WERI-Rb-1 (cell line): ENCODE measurements around the gene TRAF3.

ENCODE experiments used
- DNase-seq: peaks from one replicate; pipeline ENCODE4 v3.0.0-alpha.2; 2020
- H3K27ac ChIP-seq: fragments of 250-450 bp; sonication (Bioruptor Pico); 2 replicates; pipeline ENCODE4 v1.5.1; 2020; ENCODE audit warnings: mild to moderate bottlenecking, moderate library complexity
- H3K27me3 ChIP-seq: fragments of 250-450 bp; sonication (Bioruptor Pico); 2 replicates; pipeline ENCODE4 v1.5.1; 2021; ENCODE audit warnings: mild to moderate bottlenecking, low read depth, moderate library complexity; ENCODE audit not compliant: insufficient read depth, severe bottlenecking
- H3K36me3 ChIP-seq: fragments of 250-450 bp; sonication (Bioruptor Pico); 2 replicates; pipeline ENCODE4 v1.5.1; 2020; ENCODE audit warnings: mild to moderate bottlenecking, moderate library complexity
- H3K4me3 ChIP-seq: 2 replicates; pipeline ENCODE4 v1.5.1; 2011; ENCODE audit warnings: low read depth, mild to moderate bottlenecking, control low read depth, low read length
- H3K9me3 ChIP-seq: fragments of 250-450 bp; sonication (Bioruptor Pico); 2 replicates; pipeline ENCODE4 v1.5.1; 2021; ENCODE audit warnings: mild to moderate bottlenecking, moderate library complexity; ENCODE audit not compliant: severe bottlenecking
- TF ChIP-seq, protein P1 (sequence below): IDR thresholded peaks from 2 replicates; pipeline ENCODE4 v1.5.1; 2011; ENCODE audit warnings: low read depth, mild to moderate bottlenecking, control low read depth, inconsistent platforms, low read length

TRAF3 gene

GRCh38 chr14:102737402-102738372 is 39.6 kb upstream of the TRAF3 start:
- Histone ChIP-seq H3K27me3 (no peaks in the 10 kb centered on the region), H3K27ac (no peak overlapping the region), H3K9me3 (peaks cover 11% of the 10 kb centered on the region), H3K4me3 (no peak overlapping the region), H3K36me3 (no peaks in the 10 kb centered on the region)
- TF ChIP-seq, protein P1, sequence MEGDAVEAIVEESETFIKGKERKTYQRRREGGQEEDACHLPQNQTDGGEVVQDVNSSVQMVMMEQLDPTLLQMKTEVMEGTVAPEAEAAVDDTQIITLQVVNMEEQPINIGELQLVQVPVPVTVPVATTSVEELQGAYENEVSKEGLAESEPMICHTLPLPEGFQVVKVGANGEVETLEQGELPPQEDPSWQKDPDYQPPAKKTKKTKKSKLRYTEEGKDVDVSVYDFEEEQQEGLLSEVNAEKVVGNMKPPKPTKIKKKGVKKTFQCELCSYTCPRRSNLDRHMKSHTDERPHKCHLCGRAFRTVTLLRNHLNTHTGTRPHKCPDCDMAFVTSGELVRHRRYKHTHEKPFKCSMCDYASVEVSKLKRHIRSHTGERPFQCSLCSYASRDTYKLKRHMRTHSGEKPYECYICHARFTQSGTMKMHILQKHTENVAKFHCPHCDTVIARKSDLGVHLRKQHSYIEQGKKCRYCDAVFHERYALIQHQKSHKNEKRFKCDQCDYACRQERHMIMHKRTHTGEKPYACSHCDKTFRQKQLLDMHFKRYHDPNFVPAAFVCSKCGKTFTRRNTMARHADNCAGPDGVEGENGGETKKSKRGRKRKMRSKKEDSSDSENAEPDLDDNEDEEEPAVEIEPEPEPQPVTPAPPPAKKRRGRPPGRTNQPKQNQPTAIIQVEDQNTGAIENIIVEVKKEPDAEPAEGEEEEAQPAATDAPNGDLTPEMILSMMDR: no peak
- no peak for DNase-seq

- H3K36me3 ChIP-seq: no peaks in the 10 kb centered on the region
- DNase-seq: no peak
- no peak overlapping the region for H3K27ac ChIP-seq
- H3K4me3 ChIP-seq: no peak overlapping the region
- peaks cover 11% of the 10 kb centered on the region for H3K9me3 ChIP-seq
- TF ChIP-seq, protein P1: no peak
- H3K27me3 ChIP-seq: no peaks in the 10 kb centered on the region
These were observed 38.7 kb upstream of the TRAF3 start for GRCh38 chr14:102738373-102739189.

DNA sequence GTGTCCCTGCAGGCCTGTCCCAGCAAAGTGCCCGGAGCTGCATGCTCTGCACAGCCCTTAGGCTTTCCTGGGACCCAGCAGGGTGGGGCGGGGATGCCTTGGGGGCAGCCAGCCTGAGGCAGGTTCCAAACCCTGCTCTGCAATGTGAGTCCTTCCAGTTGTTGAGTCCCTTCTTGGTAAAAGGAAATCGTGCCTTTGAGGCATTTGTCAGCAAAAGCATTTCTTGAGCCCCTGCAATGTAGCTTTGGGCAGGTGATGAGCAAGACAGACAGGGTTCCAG is 38.1 kb upstream of the TRAF3 start:
- no peak overlapping the region for H3K27ac ChIP-seq
- no peak overlapping the region for H3K4me3 ChIP-seq

DNA sequence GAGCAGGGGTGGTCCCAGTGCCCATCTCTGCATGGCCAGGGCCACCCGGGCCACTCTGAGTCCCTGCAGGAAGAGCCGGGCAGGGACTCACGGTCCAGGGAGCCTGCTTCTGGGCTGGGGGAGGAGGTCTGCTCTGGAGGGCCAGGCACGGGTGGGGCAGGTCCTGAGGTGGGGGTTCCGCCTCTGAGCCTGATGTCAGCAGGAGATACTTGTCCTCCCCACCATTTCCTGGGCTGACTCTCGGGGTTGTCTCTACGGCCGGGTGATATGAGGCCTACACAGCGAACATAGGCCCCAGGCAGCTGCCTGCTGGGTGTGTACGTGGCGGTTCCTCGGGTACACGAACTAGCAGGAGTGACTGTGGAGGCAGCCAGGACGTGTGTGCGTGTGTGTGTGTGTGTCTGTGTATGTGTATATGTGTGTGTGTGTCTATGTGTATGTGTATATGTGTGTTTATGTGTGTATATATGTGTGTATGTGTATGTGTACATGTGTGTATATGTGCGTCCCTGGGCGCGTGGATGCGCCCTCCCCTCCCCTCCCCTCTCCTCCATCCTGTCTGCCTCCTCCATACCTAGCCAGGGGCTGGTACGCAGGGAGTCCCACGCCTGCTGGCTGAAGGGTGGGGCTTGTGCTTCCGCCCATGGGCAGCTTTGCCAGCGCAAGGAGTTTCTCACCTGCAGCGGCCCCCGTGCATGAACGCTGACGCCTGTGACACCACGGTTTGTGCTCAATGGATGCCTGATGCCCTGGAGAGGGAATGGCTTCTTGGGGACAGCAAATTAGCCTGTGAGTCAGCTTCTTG is 30.4 kb upstream of the TRAF3 start:
- Histone ChIP-seq H3K27me3 (no peaks in the 10 kb centered on the region), H3K27ac (no peak overlapping the region), H3K4me3 (no peak overlapping the region), H3K36me3 (no peaks in the 10 kb centered on the region), H3K9me3 (peaks cover 4% of the 10 kb centered on the region)
- no peak for DNase-seq
- TF ChIP-seq, protein P1: no peak

More for the DNA sequence above, 38.1 kb upstream of the TRAF3 start:
- TF ChIP-seq, protein P1: no peak
- H3K36me3 ChIP-seq: no peaks in the 10 kb centered on the region
- DNase-seq: no peak
- H3K27me3 ChIP-seq: no peaks in the 10 kb centered on the region
- peaks cover 11% of the 10 kb centered on the region for H3K9me3 ChIP-seq

DNA sequence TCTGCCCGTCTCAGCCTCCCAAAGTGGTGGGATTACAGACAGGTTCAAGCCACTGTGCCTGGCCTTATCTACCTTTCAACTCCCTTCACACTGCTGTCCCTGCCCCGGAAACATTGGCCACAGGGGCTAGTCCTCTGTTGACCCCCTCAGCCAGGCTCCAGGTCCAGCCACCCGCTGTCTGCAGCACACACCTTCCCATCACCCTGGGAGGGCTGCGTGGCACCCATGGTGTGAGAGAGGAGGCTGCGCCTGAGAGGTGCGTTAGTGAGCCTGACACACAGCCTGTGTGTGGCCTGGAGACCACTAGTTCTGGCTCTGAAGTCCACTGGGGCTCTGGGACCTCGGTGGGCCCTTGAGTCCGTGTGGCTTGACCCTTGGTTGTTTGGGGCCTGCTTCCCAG is 28.4 kb upstream of the TRAF3 start:
- Histone ChIP-seq H3K27me3 (no peaks in the 10 kb centered on the region), H3K36me3 (no peaks in the 10 kb centered on the region), H3K27ac (no peak overlapping the region), H3K4me3 (no peak overlapping the region), H3K9me3 (no peaks in the 10 kb centered on the region)
- TF ChIP-seq, protein P1: no peak
- no peak for DNase-seq
